CD4-positive, alpha-beta T cell treated with Interleukin-4 for 1 hour (primary cell): ENCODE measurements around the gene ZDHHC5.
A peak's percentile ranks its signal among the peaks of the same experiment; 100 is the strongest.

Experiments used
- DNase-seq, 2 donors: peaks; one replicate each; pipeline ENCODE4 v3.0.0-alpha.2; 2020 to 2022

The ZDHHC5 gene

DNA sequence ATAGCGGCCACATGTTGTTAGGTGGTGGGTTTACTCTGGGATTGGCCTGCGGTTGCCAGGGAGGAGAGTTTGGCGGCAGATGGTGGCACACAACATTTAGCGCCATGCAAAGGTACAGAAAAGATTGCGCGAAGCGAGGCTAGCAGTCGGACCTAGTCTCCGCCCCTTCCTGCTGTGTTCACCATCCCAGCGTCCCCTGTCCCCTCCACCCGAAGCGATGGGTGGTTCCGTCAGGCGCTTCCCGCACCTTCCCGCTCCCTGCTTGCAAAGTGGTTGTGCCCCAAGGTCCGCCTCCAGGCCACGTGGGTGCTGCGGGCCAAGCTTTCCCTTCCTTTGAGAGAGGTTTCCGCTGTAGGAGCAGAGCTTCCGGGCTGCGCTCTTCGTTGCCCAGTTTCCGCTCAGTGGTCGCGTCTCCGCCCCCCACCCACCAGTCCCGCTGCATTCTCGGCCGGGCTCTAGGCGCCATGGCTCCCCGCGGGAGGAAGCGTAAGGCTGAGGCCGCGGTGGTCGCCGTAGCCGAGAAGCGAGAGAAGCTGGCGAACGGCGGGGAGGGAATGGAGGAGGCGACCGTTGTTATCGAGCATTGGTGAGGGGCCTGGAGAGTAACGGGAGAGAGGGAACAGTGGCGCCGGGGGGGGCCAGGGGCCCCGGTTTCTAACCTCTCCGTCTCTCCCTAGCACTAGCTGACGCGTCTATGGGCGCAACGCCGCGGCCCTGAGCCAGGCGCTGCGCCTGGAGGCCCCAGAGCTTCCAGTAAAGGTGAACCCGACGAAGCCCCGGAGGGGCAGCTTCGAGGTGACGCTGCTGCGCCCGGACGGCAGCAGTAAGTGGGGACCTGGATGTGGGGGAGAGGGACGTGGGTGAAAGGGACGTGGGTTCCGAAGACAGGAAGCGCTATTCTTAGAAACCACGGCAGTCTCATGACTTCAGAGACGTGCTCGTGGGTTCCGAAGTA lies 73.5 kb downstream of the ZDHHC5 start, which contains the start of gene SELENOH:
Gene SELENOH (plus strand): TSS at position 360 of the 955 bp plus-strand sequence. CDS start 105 bp downstream, at position 465.
- peak; percentile 93 to 94 for DNase-seq

- DNase-seq = no peak
Measured at GRCh38 chr11:57742087-57742452, 74.2 kb downstream of the ZDHHC5 start.

GRCh38 chr11:57744357-57744756 lies 76.4 kb downstream of the ZDHHC5 start:
- DNase-seq = no peak

DNA sequence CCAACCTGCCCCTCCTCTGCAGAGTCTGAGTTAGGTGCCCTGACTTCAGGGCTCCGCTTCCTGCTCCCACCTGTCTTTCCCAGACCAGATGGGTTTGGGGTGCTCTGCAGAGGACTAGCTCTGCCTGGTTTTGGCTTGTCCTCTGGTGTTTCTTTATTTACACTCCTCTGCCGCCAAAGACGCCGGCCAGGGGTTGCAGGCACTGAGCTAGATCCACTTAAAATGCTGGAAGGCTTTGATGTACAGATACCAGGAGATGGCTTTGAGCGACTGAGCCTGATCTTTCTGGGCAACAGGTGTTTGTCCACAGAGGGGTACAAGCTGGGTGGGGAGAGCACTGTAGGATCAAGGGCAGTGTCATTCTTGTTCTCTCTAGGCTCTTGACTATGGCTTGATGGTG lies 77.3 kb downstream of the ZDHHC5 start:
- DNase-seq = no peak

- DNase-seq = no peak
Measured at GRCh38 chr11:57746920-57747319, 79.0 kb downstream of the ZDHHC5 start.
